D721Med (cell line): ENCODE data around the gene POFUT1.

Experiments
- DNase-seq: peaks from one replicate; pipeline ENCODE4 v3.0.0; 2011; ENCODE audit warnings: low spot score; ENCODE audit not compliant: insufficient read length
- FAIRE-seq: peaks from 2 replicates; lab custom pipeline; 2011; peaks lifted over from hg19 to GRCh38; lab: Jason Lieb, UNC
- CTCF ChIP-seq: IDR thresholded peaks from 2 replicates; pipeline ENCODE4 v1.5.1; 2012; ENCODE audit warnings: mild to moderate bottlenecking, control low read depth; ENCODE audit not compliant: insufficient read depth; ENCODE audit errors: missing control alignments

POFUT1 gene

GRCh38 chr20:32231847-32232246 is 24.2 kb downstream of the POFUT1 start:
- FAIRE-seq (no peak), DNase-seq (no peak)
- TF ChIP-seq CTCF: no peak

- no peak for TF ChIP-seq CTCF
- FAIRE-seq (no peak), DNase-seq (no peak)
Observed at GRCh38 chr20:32232326-32232886, 24.7 kb downstream of the POFUT1 start.

GRCh38 chr20:32233286-32233685 is 25.6 kb downstream of the POFUT1 start:
- no peak for DNase-seq
- no peak for TF ChIP-seq CTCF
- no peak for FAIRE-seq

GRCh38 chr20:32234135-32234808 is 26.6 kb downstream of the POFUT1 start:
- TF ChIP-seq CTCF: no peak
- no peak for FAIRE-seq
- DNase-seq: no peak

- no peak for DNase-seq
- no peak for FAIRE-seq
- no peak for TF ChIP-seq CTCF
Observed at GRCh38 chr20:32235331-32236047, 27.8 kb downstream of the POFUT1 start.

- no peak for TF ChIP-seq CTCF
- no peak for FAIRE-seq
- no peak for DNase-seq
Observed at GRCh38 chr20:32236048-32236533, 28.4 kb downstream of the POFUT1 start.
